G401.6 (cell line): ENCODE measurements around the gene TMA7.
"Not testable (repeated sequence)": the region's sequence is repeated elsewhere in the genome, so short reads cannot be mapped to it uniquely, and the experiment has no call there.

Experiments used
- FAIRE-seq: peaks from 2 replicates; lab custom pipeline; 2012; peaks lifted over from hg19 to GRCh38; lab: Jason Lieb, UNC

Gene TMA7

GRCh38 chr3:48468329-48468731 lies 28.3 kb downstream of the TMA7 start:
- FAIRE-seq: no peak

DNA sequence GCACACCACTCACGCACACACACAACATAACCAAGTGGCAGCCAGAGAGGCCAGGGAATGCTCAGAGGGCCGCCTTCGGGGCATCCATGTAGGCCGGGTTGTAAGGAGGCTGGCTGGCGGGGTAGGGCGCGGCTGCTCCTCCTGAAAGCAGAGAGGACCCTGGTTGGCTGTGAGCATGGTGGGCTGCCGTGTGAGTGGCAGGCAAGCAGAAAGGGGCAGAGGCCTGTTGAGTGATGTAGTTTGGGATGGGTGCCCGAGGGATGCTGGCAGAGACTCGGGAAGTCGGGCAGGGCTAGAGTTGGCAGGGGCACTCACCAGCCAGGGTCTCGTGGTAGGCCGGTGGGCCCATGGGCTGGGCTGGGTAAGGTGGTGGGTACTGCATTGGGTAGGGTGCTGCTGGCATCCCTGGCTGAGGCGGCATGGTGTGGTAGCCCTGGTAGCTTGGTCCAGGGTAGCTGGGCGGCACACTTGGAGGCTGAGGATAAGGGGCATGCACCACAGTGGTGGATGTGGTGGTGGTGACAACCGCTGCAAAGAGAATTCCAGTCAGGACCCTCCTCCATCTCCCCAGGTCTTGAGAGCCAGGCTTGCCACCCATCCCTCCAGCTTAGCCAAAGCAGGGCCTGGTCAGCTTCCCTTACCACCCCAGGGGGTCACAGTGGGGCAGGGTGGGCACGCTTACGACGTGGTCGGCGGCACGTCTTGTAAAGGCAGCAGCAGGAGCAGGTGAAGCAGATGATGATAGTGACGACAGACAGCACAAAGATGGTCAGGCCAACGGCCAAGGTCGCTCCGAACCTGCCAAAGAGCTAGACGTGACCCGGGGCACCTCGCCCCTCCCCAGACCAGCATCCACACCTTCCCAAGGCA lies 29.2 kb downstream of the TMA7 start:
- no peak for FAIRE-seq

GRCh38 chr3:48470286-48470685 lies 30.2 kb downstream of the TMA7 start:
- no peak for FAIRE-seq

DNA sequence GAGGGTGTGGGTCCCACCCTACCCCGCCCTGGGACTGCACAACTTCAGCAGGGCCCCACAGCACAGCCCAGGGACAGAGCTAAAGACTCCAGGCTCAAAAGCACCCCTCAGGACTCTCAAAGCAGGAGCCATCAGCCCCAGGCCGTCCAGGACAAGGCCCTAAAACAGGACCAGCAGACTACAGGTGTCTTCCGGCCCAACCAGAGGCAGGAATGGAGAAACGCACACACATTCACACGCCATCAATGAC lies 32.5 kb downstream of the TMA7 start:
- no peak for FAIRE-seq

- FAIRE-seq: peak; percentile 96
These were observed 33.0 kb downstream of the TMA7 start for GRCh38 chr3:48472923-48473616.

GRCh38 chr3:48473617-48473952 lies 33.5 kb downstream of the TMA7 start:
- FAIRE-seq: no peak

- FAIRE-seq: not testable (repeated sequence)
These were observed 34.0 kb downstream of the TMA7 start for GRCh38 chr3:48474031-48474430.

GRCh38 chr3:48474619-48475018 lies 34.6 kb downstream of the TMA7 start:
- no peak for FAIRE-seq

DNA sequence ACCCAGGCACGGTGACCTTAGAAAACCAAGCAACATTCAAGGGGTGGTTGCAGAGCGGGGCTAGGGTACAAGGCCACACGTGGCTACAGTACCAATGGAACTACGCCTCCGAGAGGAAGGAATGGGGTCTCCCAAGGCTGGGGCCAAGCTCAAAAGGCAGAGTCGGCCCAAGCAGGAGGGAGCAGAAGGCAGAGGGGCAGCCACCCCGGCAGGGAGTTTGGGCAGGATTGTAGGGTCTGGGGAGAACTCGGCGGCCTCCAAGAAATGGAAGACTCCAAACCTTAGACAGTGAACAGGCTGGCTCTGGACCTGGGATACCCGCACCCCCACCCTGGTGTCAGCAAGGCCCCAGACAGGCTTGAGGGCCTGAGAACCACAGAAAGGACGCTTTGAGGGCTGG lies 35.1 kb downstream of the TMA7 start:
- FAIRE-seq: no peak

- no peak for FAIRE-seq
These were observed 36.5 kb downstream of the TMA7 start for GRCh38 chr3:48476426-48477053.

- no peak for FAIRE-seq
These were observed 38.0 kb downstream of the TMA7 start for GRCh38 chr3:48477959-48478520.

GRCh38 chr3:48478626-48479555 lies 38.8 kb downstream of the TMA7 start:
- FAIRE-seq: no peak

DNA sequence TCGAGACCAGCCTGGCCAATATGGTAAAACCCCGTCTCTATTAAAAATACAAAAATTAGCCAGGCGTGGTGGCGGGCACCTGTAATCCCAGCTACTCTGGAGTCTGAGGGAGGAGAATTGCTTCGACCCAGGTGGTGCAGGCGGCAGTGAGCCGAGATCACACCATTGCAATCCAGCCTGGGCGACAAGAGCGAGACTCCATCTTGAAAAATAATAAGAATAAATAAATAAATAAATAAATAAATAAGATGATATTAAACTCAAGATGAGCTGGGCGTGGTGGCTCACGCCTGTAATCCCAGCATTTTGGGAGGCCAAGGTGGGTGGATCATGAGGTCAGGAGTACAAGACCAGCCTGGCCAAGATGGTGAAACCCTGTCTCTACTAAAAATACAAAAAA lies 40.8 kb downstream of the TMA7 start:
- not testable (repeated sequence) for FAIRE-seq

GRCh38 chr3:48482822-48483221 lies 42.8 kb downstream of the TMA7 start:
- not testable (repeated sequence) for FAIRE-seq

DNA sequence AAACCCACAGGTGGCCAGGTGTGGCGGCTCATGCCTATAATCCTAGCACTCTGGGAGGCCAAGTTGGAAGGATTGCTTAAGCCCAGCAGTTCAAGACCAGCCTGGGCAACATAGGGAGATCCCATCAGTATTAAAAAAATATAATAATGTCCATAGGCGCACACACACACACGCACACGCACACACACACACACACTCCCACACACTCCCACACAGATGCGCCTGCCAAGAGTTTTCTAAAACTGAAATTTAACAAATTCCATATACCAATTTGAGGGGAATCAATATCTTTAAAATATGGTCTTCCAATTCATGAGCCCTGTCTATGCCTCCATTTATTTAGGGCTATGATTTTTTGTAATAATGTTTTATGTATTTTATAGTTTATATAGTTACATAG lies 46.9 kb downstream of the TMA7 start:
- FAIRE-seq: no peak

GRCh38 chr3:48492461-48493202 lies 52.6 kb downstream of the TMA7 start:
- FAIRE-seq: no peak

DNA sequence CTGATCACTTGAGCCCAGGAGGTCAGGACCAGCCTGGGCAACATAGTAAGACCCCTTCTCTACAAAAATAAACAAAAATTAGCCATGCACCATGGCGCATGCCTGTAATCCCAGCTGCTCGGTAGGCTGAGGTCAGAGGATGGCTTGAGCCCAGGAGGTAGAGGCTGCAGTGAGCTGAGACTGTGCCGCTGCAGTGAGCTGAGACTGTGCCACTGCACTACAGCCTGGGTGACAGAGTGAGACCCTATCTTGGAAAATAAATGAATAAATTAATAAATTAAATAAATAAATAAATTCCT lies 53.1 kb downstream of the TMA7 start:
- no peak for FAIRE-seq
